Trophoblast cell (in vitro differentiated cells and primary cell): Measurements from ENCODE around the gene P4HTM. TPM values are rescaled to one million over a fixed set of nuclear protein-coding genes. Genes with fewer than 3 reads are reported as not detected.

ENCODE experiments used
- DNase-seq, 2 donors: peaks; one replicate each; pipeline ENCODE4 v3.0.0-alpha.2; 2016
- H2AFZ ChIP-seq: 2 replicates; pipeline ENCODE4 v1.6.1; 2013; ENCODE audit warnings: low read length, moderate library complexity, mild to moderate bottlenecking; ENCODE audit not compliant: insufficient read depth, poor library complexity
- H2AK5ac ChIP-seq: 2 replicates; pipeline ENCODE4 v1.6.1; 2013; ENCODE audit warnings: mild to moderate bottlenecking, low read length
- H2BK120ac ChIP-seq: 2 replicates; pipeline ENCODE4 v1.6.1; 2013; ENCODE audit warnings: low read length, mild to moderate bottlenecking, moderate library complexity; ENCODE audit not compliant: insufficient read depth, poor library complexity
- H2BK12ac ChIP-seq: 2 replicates; pipeline ENCODE4 v1.6.1; 2013; ENCODE audit warnings: mild to moderate bottlenecking, low read length, moderate library complexity
- H2BK5ac ChIP-seq: 2 replicates; pipeline ENCODE4 v1.6.1; 2013; ENCODE audit warnings: low read length, low read depth, moderate library complexity, mild to moderate bottlenecking; ENCODE audit not compliant: poor library complexity
- H3K14ac ChIP-seq: 2 replicates; pipeline ENCODE4 v1.6.1; 2013; ENCODE audit warnings: mild to moderate bottlenecking, low read length
- H3K18ac ChIP-seq: 2 replicates; pipeline ENCODE4 v1.6.1; 2013; ENCODE audit warnings: mild to moderate bottlenecking, low read length
- H3K23ac ChIP-seq: 2 replicates; pipeline ENCODE4 v1.6.1; 2013; ENCODE audit warnings: low read length
- H3K27ac ChIP-seq: 2 replicates; pipeline ENCODE4 v1.5.1; 2013; ENCODE audit warnings: low read depth, mild to moderate bottlenecking, inconsistent platforms, low read length, moderate library complexity
- H3K27me3 ChIP-seq: 2 replicates; pipeline ENCODE4 v1.6.1; 2013; ENCODE audit warnings: inconsistent platforms, mild to moderate bottlenecking, low read length, moderate library complexity; ENCODE audit not compliant: insufficient read depth
- H3K36me3 ChIP-seq, 2 experiments: 1 replicate in 1 of 2; 2 replicates in 1 of 2; pipeline ENCODE4 v1.6.1; 2013; ENCODE audit warnings: low read length in 2 of 2, mild to moderate bottlenecking in 2 of 2, moderate library complexity in 1 of 2; ENCODE audit not compliant: insufficient read depth in 2 of 2, control insufficient read depth in 1 of 2
- H3K4ac ChIP-seq: 2 replicates; pipeline ENCODE4 v1.6.1; 2013; ENCODE audit warnings: low read depth, mild to moderate bottlenecking, low read length, moderate library complexity
- H3K4me1 ChIP-seq, 2 experiments: 1 replicate in 1 of 2; 2 replicates in 1 of 2; pipeline ENCODE4 v1.6.1; 2013; ENCODE audit warnings: low read length in 2 of 2, mild to moderate bottlenecking in 2 of 2, moderate library complexity in 1 of 2; ENCODE audit not compliant: insufficient read depth in 2 of 2, control insufficient read depth in 1 of 2
- H3K4me2 ChIP-seq: 2 replicates; pipeline ENCODE4 v1.6.1; 2013; ENCODE audit warnings: inconsistent platforms, mild to moderate bottlenecking, low read length, moderate library complexity
- H3K4me3 ChIP-seq: 2 replicates; pipeline ENCODE4 v1.5.1; 2013; ENCODE audit warnings: mild to moderate bottlenecking, low read depth, low read length, inconsistent platforms
- H3K79me1 ChIP-seq: one replicate; pipeline ENCODE4 v1.6.1; 2013; ENCODE audit warnings: low read length
- H3K79me2 ChIP-seq: 2 replicates; pipeline ENCODE4 v1.6.1; 2013; ENCODE audit warnings: low read length, mild to moderate bottlenecking; ENCODE audit not compliant: control insufficient read depth, insufficient read depth, poor library complexity
- H3K9ac ChIP-seq: 2 replicates; pipeline ENCODE4 v1.6.1; 2013; ENCODE audit warnings: mild to moderate bottlenecking, low read length
- H3K9me3 ChIP-seq: 2 replicates; pipeline ENCODE4 v1.6.1; 2013; ENCODE audit warnings: low read depth, mild to moderate bottlenecking, control low read depth, inconsistent platforms, low read length; ENCODE audit not compliant: insufficient read depth
- H4K12ac ChIP-seq: 2 replicates; pipeline ENCODE4 v1.6.1; 2013; ENCODE audit warnings: low read depth, mild to moderate bottlenecking, low read length, moderate library complexity
- H4K8ac ChIP-seq: 2 replicates; pipeline ENCODE4 v1.6.1; 2013; ENCODE audit warnings: low read depth, mild to moderate bottlenecking, low read length, moderate library complexity
- H4K91ac ChIP-seq: one replicate; pipeline ENCODE4 v1.6.1; 2013; ENCODE audit warnings: low read depth, mild to moderate bottlenecking, low read length, moderate library complexity
- WGBS: extraction: QIAGEN DNeasy Blood & Tissue Kit; methylation state at CpG from one replicate; pipeline ENCODE4 v1.1.7; 2013; ENCODE audit warnings: missing lambda C conversion rate; ENCODE audit not compliant: insufficient read length, insufficient coverage; ENCODE audit errors: extremely low coverage; 5-methylcytosine and 5-hydroxymethylcytosine counted together
- polyA plus RNA-seq: library from polyadenylated mRNA; stranded (reverse); fragments of 200-250 nt; gene quantifications from 2 replicates; pipeline ENCODE4 v1.2.3, GENCODE V29; 2013

The P4HTM gene, protein sequence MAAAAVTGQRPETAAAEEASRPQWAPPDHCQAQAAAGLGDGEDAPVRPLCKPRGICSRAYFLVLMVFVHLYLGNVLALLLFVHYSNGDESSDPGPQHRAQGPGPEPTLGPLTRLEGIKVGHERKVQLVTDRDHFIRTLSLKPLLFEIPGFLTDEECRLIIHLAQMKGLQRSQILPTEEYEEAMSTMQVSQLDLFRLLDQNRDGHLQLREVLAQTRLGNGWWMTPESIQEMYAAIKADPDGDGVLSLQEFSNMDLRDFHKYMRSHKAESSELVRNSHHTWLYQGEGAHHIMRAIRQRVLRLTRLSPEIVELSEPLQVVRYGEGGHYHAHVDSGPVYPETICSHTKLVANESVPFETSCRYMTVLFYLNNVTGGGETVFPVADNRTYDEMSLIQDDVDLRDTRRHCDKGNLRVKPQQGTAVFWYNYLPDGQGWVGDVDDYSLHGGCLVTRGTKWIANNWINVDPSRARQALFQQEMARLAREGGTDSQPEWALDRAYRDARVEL
- polyA plus RNA-seq = 7.1 and 7.2 TPM in 2 replicates

DNA sequence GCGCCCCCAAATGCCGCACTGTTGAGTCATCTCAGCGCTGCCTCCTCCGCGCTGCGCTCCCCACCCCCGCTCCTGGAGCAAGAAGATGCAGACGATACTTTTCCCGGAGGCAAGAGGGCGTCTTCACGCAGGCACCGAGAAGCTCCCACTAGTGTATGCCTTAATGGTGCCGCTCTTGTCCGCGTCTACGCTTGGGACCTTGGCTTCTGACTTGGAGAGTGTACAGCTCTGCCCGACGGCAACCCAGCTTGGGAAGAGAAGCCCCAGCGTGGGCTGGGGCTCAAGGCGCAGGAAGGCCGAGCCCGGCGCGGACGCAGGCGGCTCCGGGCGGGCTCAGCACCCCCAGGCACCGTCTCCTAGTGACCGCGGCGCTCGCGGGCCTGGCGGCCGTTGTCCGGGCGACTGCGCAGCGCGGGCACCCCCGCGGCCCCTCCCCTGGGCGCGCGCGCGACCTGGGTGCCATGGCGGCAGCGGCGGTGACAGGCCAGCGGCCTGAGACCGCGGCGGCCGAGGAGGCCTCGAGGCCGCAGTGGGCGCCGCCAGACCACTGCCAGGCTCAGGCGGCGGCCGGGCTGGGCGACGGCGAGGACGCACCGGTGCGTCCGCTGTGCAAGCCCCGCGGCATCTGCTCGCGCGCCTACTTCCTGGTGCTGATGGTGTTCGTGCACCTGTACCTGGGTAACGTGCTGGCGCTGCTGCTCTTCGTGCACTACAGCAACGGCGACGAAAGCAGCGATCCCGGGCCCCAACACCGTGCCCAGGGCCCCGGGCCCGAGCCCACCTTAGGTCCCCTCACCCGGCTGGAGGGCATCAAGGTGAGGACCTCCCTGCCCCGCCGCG lies at the start of gene P4HTM:
Gene P4HTM, plus strand, starts transcription at position 446 of the 840 bp plus-strand sequence. Its CDS starts 16 bp downstream, at position 462.
- peak within 1 kb of the TSS; percentile 20 for H2AFZ ChIP-seq
- H3K79me1 ChIP-seq = peaks cover 10% of the 10 kb centered on the region

DNA sequence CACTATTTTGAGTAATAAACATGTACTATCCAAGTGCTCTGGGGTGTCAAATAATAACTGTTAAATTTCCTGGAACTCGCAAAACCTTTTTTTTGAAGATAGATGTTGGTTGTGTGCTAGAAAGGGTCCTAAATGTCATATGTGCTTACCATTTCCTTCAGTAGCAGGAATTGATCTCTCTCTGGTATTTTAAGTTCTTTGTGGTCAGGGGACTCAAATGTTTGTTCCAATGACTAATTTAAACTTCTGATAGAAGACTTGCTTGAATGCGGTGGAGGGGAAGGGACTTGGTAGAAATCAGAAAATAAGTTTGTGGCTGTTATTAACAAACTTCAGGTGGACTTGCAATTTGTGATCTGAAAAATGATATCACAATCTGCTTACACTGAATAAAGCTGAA lies 44.6 kb upstream of the P4HTM start:
- Histone ChIP-seq H3K79me1 (no peaks in the 10 kb centered on the region), H3K9me3 (no peaks in the 10 kb centered on the region), H3K4me1 (no peaks in the 10 kb centered on the region), H3K4me2 (no peak overlapping the region), H4K91ac (no peak overlapping the region), H4K12ac (no peak overlapping the region), H2AFZ (no peak overlapping the region), H3K14ac (no peak overlapping the region), H3K4ac (no peak overlapping the region), H4K8ac (no peak overlapping the region), H3K36me3 (no peaks in the 10 kb centered on the region), H2BK120ac (no peak overlapping the region), H3K79me2 (no peaks in the 10 kb centered on the region), H3K18ac (no peak overlapping the region), H3K9ac (no peak overlapping the region), H2BK12ac (no peak overlapping the region), H3K27ac (no peak overlapping the region), H2AK5ac (no peak overlapping the region), H3K23ac (no peak overlapping the region), H3K4me3 (no peak overlapping the region), H2BK5ac (no peak overlapping the region), H3K27me3 (no peaks in the 10 kb centered on the region)
- WGBS = no CpG with 5 or more reads among the region's 2 CpGs
- no peak for DNase-seq

More for the DNA sequence above, at the start of gene P4HTM:
- H3K36me3 ChIP-seq = peaks cover 2% of the 10 kb centered on the region in 2 experiments
- H3K4me1 ChIP-seq = peaks cover 13 to 15% of the 10 kb centered on the region in 2 experiments
- H3K79me2 ChIP-seq = peaks cover 3% of the 10 kb centered on the region
- H3K9me3 ChIP-seq = no peaks in the 10 kb centered on the region
- peak within 1 kb of the TSS; percentile 44 for H2AK5ac ChIP-seq
- H3K14ac ChIP-seq = peak within 1 kb of the TSS; percentile 54
- no peaks in the 10 kb centered on the region for H3K27me3 ChIP-seq
- no peak within 1 kb of the TSS for H3K23ac ChIP-seq
- peak within 1 kb of the TSS; percentile 58 for H4K12ac ChIP-seq
- H2BK120ac ChIP-seq = peak within 1 kb of the TSS; percentile 41
- peak within 1 kb of the TSS; percentile 72 for H4K8ac ChIP-seq
- H3K27ac ChIP-seq = peak within 1 kb of the TSS; percentile 82
- peak within 1 kb of the TSS; percentile 78 for H3K4me3 ChIP-seq
- no CpG with 5 or more reads among the region's 91 CpGs for WGBS
- peak within 1 kb of the TSS; percentile 89 for H3K4me2 ChIP-seq
- DNase-seq = peak; percentile 46 to 73
- H2BK5ac ChIP-seq = peak within 1 kb of the TSS; percentile 63
- H3K18ac ChIP-seq = peak within 1 kb of the TSS; percentile 57
- peak within 1 kb of the TSS; percentile 77 for H3K9ac ChIP-seq
- H3K4ac ChIP-seq = peak within 1 kb of the TSS; percentile 59
- peak within 1 kb of the TSS; percentile 71 for H4K91ac ChIP-seq
- peak within 1 kb of the TSS; percentile 51 for H2BK12ac ChIP-seq

DNA sequence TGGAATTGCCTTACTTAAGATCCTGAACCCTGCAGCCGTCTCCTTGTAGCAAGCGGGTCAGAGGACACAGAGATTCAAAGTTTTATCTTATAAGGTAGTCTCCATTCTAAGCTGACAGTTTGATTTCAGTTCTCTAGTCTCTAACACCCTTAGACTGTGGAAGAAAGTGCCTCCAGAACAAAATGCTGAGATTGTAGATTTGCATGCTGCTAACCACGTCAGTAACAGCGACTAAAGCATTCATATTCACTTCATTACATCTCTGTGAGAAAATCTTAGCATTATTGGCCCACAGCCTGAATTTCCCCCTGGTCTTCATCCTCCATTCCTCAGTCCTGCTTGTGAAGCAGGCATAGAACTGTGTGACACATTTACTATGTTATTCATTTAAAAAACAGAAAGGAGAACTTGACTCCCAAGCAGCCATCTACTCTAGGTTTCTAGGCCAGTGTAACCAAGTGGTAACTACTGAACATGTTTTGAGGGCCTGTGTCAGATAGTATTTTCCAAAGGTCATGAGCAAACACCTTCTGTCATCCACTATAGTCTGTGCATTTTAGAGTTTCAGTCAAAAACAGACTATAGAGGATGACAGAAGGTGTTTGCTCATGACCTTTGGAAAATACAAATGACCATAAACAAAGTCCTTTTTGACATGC lies 44.0 kb upstream of the P4HTM start:
- Histone ChIP-seq H3K27ac (no peak overlapping the region), H4K91ac (no peak overlapping the region)
- no CpG with 5 or more reads among the region's 4 CpGs for WGBS

DNA sequence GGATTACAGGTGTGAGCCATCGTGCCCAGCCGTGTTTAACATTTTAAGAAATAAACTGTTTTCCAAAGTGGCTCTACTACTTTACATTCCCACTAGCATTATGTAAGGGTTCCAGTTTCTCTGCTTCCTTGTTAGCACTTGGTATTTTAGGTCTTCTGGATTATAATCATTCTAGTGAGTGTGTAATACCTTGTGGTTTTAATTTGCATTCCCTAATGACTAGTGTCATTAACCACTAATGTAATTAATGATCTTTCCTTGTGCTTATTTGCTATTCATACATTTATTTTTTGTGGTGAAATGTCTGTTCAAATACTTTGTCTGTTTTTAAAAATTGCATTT lies 40.7 kb upstream of the P4HTM start:
- H4K12ac ChIP-seq = no peak overlapping the region
- peaks cover 4 to 6% of the 10 kb centered on the region in 2 experiments for H3K36me3 ChIP-seq
- no peak overlapping the region for H2BK5ac ChIP-seq
- H2AFZ ChIP-seq = no peak overlapping the region
- no peak overlapping the region for H3K9ac ChIP-seq
- H3K14ac ChIP-seq = no peak overlapping the region
- no peaks in the 10 kb centered on the region for H3K4me1 ChIP-seq
- no peaks in the 10 kb centered on the region for H3K9me3 ChIP-seq
- no peak overlapping the region for H2AK5ac ChIP-seq
- no peak overlapping the region for H3K4ac ChIP-seq
- no peak overlapping the region for H3K18ac ChIP-seq
- H3K27me3 ChIP-seq = no peaks in the 10 kb centered on the region
- no peak overlapping the region for H3K4me2 ChIP-seq
- H3K79me2 ChIP-seq = no peaks in the 10 kb centered on the region
- no peaks in the 10 kb centered on the region for H3K79me1 ChIP-seq
- H2BK12ac ChIP-seq = no peak overlapping the region
- WGBS = no CpG with 5 or more reads among the region's 2 CpGs
- no peak overlapping the region for H3K4me3 ChIP-seq
- H3K23ac ChIP-seq = no peak overlapping the region
- no peak overlapping the region for H3K27ac ChIP-seq
- H4K8ac ChIP-seq = no peak overlapping the region
- H4K91ac ChIP-seq = no peak overlapping the region
- no peak overlapping the region for H2BK120ac ChIP-seq
- peak in 1 of 2 donors; percentile 64 for DNase-seq

More for the DNA sequence above, 44.0 kb upstream of the P4HTM start:
- H3K27me3 ChIP-seq = no peaks in the 10 kb centered on the region
- no peak overlapping the region for H3K9ac ChIP-seq
- no peak overlapping the region for H3K4me2 ChIP-seq
- H3K4ac ChIP-seq = no peak overlapping the region
- no peak overlapping the region for H4K12ac ChIP-seq
- H3K79me2 ChIP-seq = no peaks in the 10 kb centered on the region
- H3K23ac ChIP-seq = no peak overlapping the region
- no peaks in the 10 kb centered on the region for H3K4me1 ChIP-seq
- no peaks in the 10 kb centered on the region for H3K79me1 ChIP-seq
- H2AK5ac ChIP-seq = no peak overlapping the region
- H3K36me3 ChIP-seq = no peaks in the 10 kb centered on the region
- no peak overlapping the region for H2BK12ac ChIP-seq
- no peak overlapping the region for H2BK5ac ChIP-seq
- no peak overlapping the region for H3K18ac ChIP-seq
- no peak for DNase-seq
- no peak overlapping the region for H3K14ac ChIP-seq
- H2BK120ac ChIP-seq = no peak overlapping the region
- H3K9me3 ChIP-seq = no peaks in the 10 kb centered on the region
- no peak overlapping the region for H2AFZ ChIP-seq
- H4K8ac ChIP-seq = no peak overlapping the region
- no peak overlapping the region for H3K4me3 ChIP-seq
